PC-9 (cell line): Measurements from ENCODE around the gene METTL17. TPM values are rescaled to one million over a fixed set of nuclear protein-coding genes. Genes with fewer than 3 reads are reported as not detected.
A peak's percentile ranks its signal among the peaks of the same experiment; 100 is the strongest.

Experiments
- BruUV-seq: library from RNA; stranded (reverse); fragments of 400-500 nt; replicated peaks from 2 replicates; lab custom pipeline; 2021; lab: Mats Ljungman, UMichigan
- CTCF ChIA-PET: fragments of 300-600 bp; sonication (Branson Sonifier 250); formaldehyde crosslinking; loops from one replicate; lab custom pipeline; 2022; ENCODE audit warnings: antibody characterized with exemption; lab: Charles Lee
- POLR2A ChIA-PET: fragments of 300-600 bp; sonication (Branson Sonifier 250); formaldehyde crosslinking; loops from one replicate; lab custom pipeline; 2022; ENCODE audit warnings: antibody characterized with exemption; ENCODE audit not compliant: unreplicated experiment; lab: Charles Lee
- DNase-seq, 2 experiments: peaks; one replicate each; pipeline versions ENCODE4 v3.0.0 to v3.0.0-alpha.2; 2015 to 2022; ENCODE audit warnings: mixed read lengths in 1 of 2
- H2AFZ ChIP-seq: fragments of 200-600 bp; sonication (generic); 2 replicates; pipeline ENCODE4 v1.8.1; 2017; ENCODE audit warnings: antibody characterized with exemption
- H3F3A ChIP-seq: fragments of 200-600 bp; sonication (generic); 2 replicates; pipeline ENCODE4 v1.8.1; 2017; ENCODE audit warnings: antibody characterized with exemption, mild to moderate bottlenecking, low read depth; ENCODE audit not compliant: insufficient read depth
- H3K27ac ChIP-seq: fragments of 200-600 bp; sonication (generic); 2 replicates; pipeline ENCODE4 v1.6.1; 2016; ENCODE audit warnings: mixed run types
- H3K27me3 ChIP-seq: fragments of 200-600 bp; sonication (generic); 2 replicates; pipeline ENCODE4 v1.6.1; 2016; ENCODE audit warnings: low read depth, mixed run types; ENCODE audit not compliant: insufficient read depth
- H3K36me3 ChIP-seq: fragments of 200-600 bp; sonication (generic); 2 replicates; pipeline ENCODE4 v1.6.1; 2016; ENCODE audit warnings: low read depth, mixed run types
- H3K4me1 ChIP-seq: fragments of 200-600 bp; sonication (generic); replicated peaks from 2 replicates; pipeline ENCODE4 v1.6.1; 2016; ENCODE audit warnings: mixed run types; ENCODE audit not compliant: insufficient read depth
- H3K4me2 ChIP-seq: fragments of 200-600 bp; sonication (generic); 2 replicates; pipeline ENCODE4 v1.6.1; 2017; ENCODE audit warnings: mixed run types
- H3K4me3 ChIP-seq: fragments of 200-600 bp; sonication (generic); 2 replicates; pipeline ENCODE4 v1.6.1; 2016; ENCODE audit warnings: mixed run types
- H3K79me2 ChIP-seq: fragments of 200-600 bp; sonication (generic); 2 replicates; pipeline ENCODE4 v1.6.1; 2017; ENCODE audit warnings: low read depth, mixed run types
- H3K9me2 ChIP-seq: fragments of 200-600 bp; sonication (generic); 2 replicates; pipeline ENCODE4 v1.8.1; 2017; ENCODE audit warnings: mild to moderate bottlenecking; ENCODE audit not compliant: insufficient read depth
- H3K9me3 ChIP-seq: fragments of 200-600 bp; sonication (generic); 2 replicates; pipeline ENCODE4 v1.8.1; 2016; ENCODE audit warnings: low read depth; ENCODE audit not compliant: insufficient read depth
- H4K20me1 ChIP-seq: fragments of 200-600 bp; sonication (generic); 2 replicates; pipeline ENCODE4 v1.8.1; 2017; ENCODE audit not compliant: insufficient read depth
- CTCF ChIP-seq: fragments of 200-600 bp; sonication (generic); conservative IDR thresholded peaks from 2 replicates; pipeline ENCODE4 v1.6.1; 2017; ENCODE audit warnings: mixed run types, antibody characterized with exemption, mild to moderate bottlenecking, moderate library complexity
- EZH2 ChIP-seq: fragments of 200-600 bp; sonication (generic); IDR thresholded peaks from 2 replicates; pipeline ENCODE4 v1.8.0; 2017; ENCODE audit warnings: antibody characterized with exemption, low read depth
- intact Hi-C: fragments of 100-400 bp; cut with micrococcal nuclease; formaldehyde crosslinking; loops from one replicate; pipeline ENCODE4 v1.10.0; 2022; ENCODE audit not compliant: unreplicated experiment
- total RNA-seq: library from RNA; stranded (reverse); gene quantifications from 2 replicates; pipeline ENCODE4 v1.2.3, GENCODE V29; 2021

The METTL17 gene
- total RNA-seq, 1 experiment from 2014 or later, result 51.2 TPM

GRCh38 chr14:21036751-21037150 lies 47.0 kb downstream of the METTL17 start:
- Histone ChIP-seq H3K36me3 (no peaks in the 10 kb centered on the region), H3K27me3 (no peaks in the 10 kb centered on the region; the same call in 1 of the 2 replicates), H3K27ac (no peak overlapping the region), H3K9me3 (no peaks in the 10 kb centered on the region), H3K4me1 (no peaks in the 10 kb centered on the region), H3K79me2 (no peaks in the 10 kb centered on the region), H3K9me2 (no peaks in the 10 kb centered on the region), H4K20me1 (no peaks in the 10 kb centered on the region), H3F3A (no peaks in the 10 kb centered on the region), H2AFZ (no peak overlapping the region), H3K4me2 (no peak overlapping the region), H3K4me3 (no peak overlapping the region)
- POLR2A ChIA-PET, result interaction anchor here (0.5 kb wide), 1 partner anchor 62 kb away, joined by 8 read pairs; no protein-coding TSS in a partner anchor
- peak; percentile 22 to 61 for DNase-seq
- no TSS peak for BruUV-seq
- TF ChIP-seq EZH2 (no peak), CTCF (no peak)
- CTCF ChIA-PET, result interaction anchor here (1.3 kb wide), 1 partner anchor 22 kb away, joined by 4 read pairs; no protein-coding TSS in a partner anchor
- intact Hi-C loops, result no loop called here

GRCh38 chr14:21037156-21037555 lies 47.4 kb downstream of the METTL17 start:
- intact Hi-C loops, result no loop called here
- DNase-seq, result no peak
- CTCF ChIA-PET, result interaction anchor here (0.6 to 1.3 kb wide), 2 partner anchors 23 to 1473 kb away, joined by 4 to 5 read pairs; no protein-coding TSS in a partner anchor
- Histone ChIP-seq H3K9me2 (no peaks in the 10 kb centered on the region), H3K4me2 (no peak overlapping the region), H4K20me1 (no peaks in the 10 kb centered on the region), H3F3A (no peaks in the 10 kb centered on the region), H3K9me3 (no peaks in the 10 kb centered on the region), H3K4me3 (no peak overlapping the region), H3K27me3 (no peaks in the 10 kb centered on the region; the same call in 1 of the 2 replicates), H3K79me2 (no peaks in the 10 kb centered on the region), H3K4me1 (no peaks in the 10 kb centered on the region), H3K36me3 (no peaks in the 10 kb centered on the region), H3K27ac (no peak overlapping the region), H2AFZ (no peak overlapping the region)
- no TSS peak for BruUV-seq
- no peak for TF ChIP-seq CTCF
- no peak for TF ChIP-seq EZH2
- POLR2A ChIA-PET, result no interaction called here

- TF ChIP-seq EZH2, result no peak
- TF ChIP-seq CTCF, result no peak
- Histone ChIP-seq H3F3A (peaks cover 4% of the 10 kb centered on the region; the same call in 1 of the 2 replicates), H3K36me3 (no peaks in the 10 kb centered on the region), H3K4me1 (peaks cover 5% of the 10 kb centered on the region), H4K20me1 (no peaks in the 10 kb centered on the region), H3K9me2 (no peaks in the 10 kb centered on the region), H3K9me3 (no peaks in the 10 kb centered on the region), H3K4me2 (0 out of 2 replicates have a peak overlapping the region, but pooled peaks have one; percentile 16), H3K4me3 (no peak overlapping the region), H3K79me2 (no peaks in the 10 kb centered on the region), H3K27me3 (no peaks in the 10 kb centered on the region; the same call in 1 of the 2 replicates), H3K27ac (no peak overlapping the region), H2AFZ (no peak overlapping the region)
- POLR2A ChIA-PET, result no interaction called here
- DNase-seq, result peak in 1 of 2 experiments; percentile 35
- intact Hi-C loops, result no loop called here
- BruUV-seq, result no TSS peak
- CTCF ChIA-PET, result no interaction called here
These were observed 49.0 kb downstream of the METTL17 start for GRCh38 chr14:21038441-21039422.
